ENCODE results near the gene NOVA2. TPM values are rescaled to one million over a fixed set of nuclear protein-coding genes. Genes with fewer than 3 reads are reported as not detected.

Gene NOVA2
- total and polyA plus RNA-seq, 2 donors from 2014 or later: 0.95 to 8.5 TPM

DNA sequence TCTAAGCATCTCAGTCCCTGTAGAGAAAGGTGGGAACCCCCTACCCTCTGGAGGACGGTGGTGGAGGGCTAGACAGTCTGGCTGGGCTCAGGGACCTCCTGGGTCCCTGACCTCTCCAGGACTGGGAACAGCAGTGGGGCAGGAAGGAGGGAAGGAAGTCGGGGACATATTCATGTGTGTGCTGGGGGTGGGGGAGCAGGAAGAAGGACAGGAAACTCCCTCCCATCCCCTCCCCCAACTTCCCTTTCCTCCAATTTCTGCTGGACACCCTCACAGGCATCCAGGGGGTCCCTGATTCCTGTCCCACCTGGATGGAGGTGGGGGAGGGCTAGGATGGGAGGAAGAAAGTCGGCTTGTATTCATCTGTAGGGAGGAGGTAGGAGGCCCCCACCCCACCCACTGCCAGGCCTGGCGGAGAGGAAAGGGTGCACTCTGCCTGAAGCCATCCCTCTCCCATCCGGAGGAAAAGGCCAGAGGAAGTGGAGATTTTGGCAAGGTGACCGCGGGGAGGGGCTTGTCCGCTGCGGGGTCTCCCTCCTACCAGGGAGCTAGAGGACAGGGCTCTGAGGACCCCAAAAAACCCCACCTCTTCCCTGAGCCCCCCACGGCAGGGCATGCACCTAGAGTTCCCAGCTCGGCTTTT, 2.3 kb downstream of the NOVA2 start:
- peaks cover 25% of the 10 kb centered on the region for H3K27me3 ChIP-seq (ENCODE audit: control insufficient read depth, insufficient read depth, low read length)
- no peaks in the 10 kb centered on the region for H3K9me3 ChIP-seq (ENCODE audit: control insufficient read depth in 2 of 3, insufficient read depth in 1 of 3, low read length in 3 of 3)
- peak overlapping the region in 2 of 3 donors; percentile 35 to 42 for H3K4me3 ChIP-seq (ENCODE audit: low read length in 3 of 3)
- H3K36me3 ChIP-seq (ENCODE audit: control insufficient read depth in 2 of 3, insufficient read depth in 3 of 3, low read length in 3 of 3): no peaks in the 10 kb centered on the region
- intact Hi-C loops (cut with DNase I): no loop called here
- DNase-seq: no peak
- H3K27ac ChIP-seq (ENCODE audit: low read depth in 2 of 2, low read length in 2 of 2): peak overlapping the region; percentile 23 to 63
- no peak for FAIRE-seq
- no peak for TF ChIP-seq CTCF (IDR thresholded peaks at IDR 0.05; ENCODE audit: borderline replicate concordance, extremely low read depth, insufficient read depth)
- H3K4me1 ChIP-seq (ENCODE audit: control insufficient read depth in 2 of 3, insufficient read depth in 2 of 3, low read depth in 1 of 3, low read length in 3 of 3): no peaks in the 10 kb centered on the region
- no peak overlapping the region for H3K9ac ChIP-seq (ENCODE audit: low read length in 3 of 3)

DNA sequence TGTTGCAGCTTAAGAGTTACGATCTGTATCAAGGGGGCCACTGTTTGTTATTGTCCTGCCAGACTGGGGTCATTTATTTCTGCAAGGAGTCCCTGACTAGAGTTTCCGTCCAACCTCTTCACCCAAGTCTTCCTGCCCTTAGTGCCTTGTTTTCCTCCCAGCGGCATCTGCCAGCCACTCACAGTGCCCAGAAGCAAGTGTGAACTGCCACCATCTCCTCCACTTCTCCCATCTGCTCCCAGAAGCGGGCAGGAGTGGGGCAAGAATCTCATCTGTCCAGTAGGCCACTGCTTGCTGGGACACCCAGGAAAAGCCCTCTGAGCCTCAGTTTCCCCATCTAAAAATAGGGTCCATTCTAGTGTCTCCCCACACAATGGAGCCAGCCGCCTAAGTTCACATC, 4.0 kb downstream of the NOVA2 start:
- Histone ChIP-seq H3K9ac (ENCODE audit: low read length in 3 of 3) (no peak overlapping the region), H3K4me1 (ENCODE audit: control insufficient read depth in 2 of 3, insufficient read depth in 2 of 3, low read depth in 1 of 3, low read length in 3 of 3) (no peaks in the 10 kb centered on the region), H3K9me3 (ENCODE audit: control insufficient read depth in 2 of 3, insufficient read depth in 1 of 3, low read length in 3 of 3) (no peaks in the 10 kb centered on the region), H3K4me3 (ENCODE audit: low read length in 3 of 3) (no peak overlapping the region), H3K27ac (ENCODE audit: low read depth in 2 of 2, low read length in 2 of 2) (no peak overlapping the region), H3K27me3 (ENCODE audit: control insufficient read depth, insufficient read depth, low read length) (peaks cover 17% of the 10 kb centered on the region), H3K36me3 (ENCODE audit: control insufficient read depth in 2 of 3, insufficient read depth in 3 of 3, low read length in 3 of 3) (no peaks in the 10 kb centered on the region)
- no peak for TF ChIP-seq CTCF (IDR thresholded peaks at IDR 0.05; ENCODE audit: borderline replicate concordance, extremely low read depth, insufficient read depth)
- intact Hi-C loops (cut with DNase I): no loop called here
- FAIRE-seq (no peak), DNase-seq (no peak)

GRCh38 chr19:45968626-45969025, 5.0 kb downstream of the NOVA2 start:
- H3K9me3 ChIP-seq (ENCODE audit: control insufficient read depth in 2 of 3, insufficient read depth in 1 of 3, low read length in 3 of 3): no peaks in the 10 kb centered on the region
- intact Hi-C loops (cut with DNase I): no loop called here
- no peak for TF ChIP-seq CTCF (IDR thresholded peaks at IDR 0.05; ENCODE audit: borderline replicate concordance, extremely low read depth, insufficient read depth)
- peaks cover 12% of the 10 kb centered on the region for H3K27me3 ChIP-seq (ENCODE audit: control insufficient read depth, insufficient read depth, low read length)
- FAIRE-seq: no peak
- H3K36me3 ChIP-seq (ENCODE audit: control insufficient read depth in 2 of 3, insufficient read depth in 3 of 3, low read length in 3 of 3): no peaks in the 10 kb centered on the region
- H3K4me3 ChIP-seq (ENCODE audit: low read length in 3 of 3): no peak overlapping the region
- DNase-seq: no peak
- no peak overlapping the region for H3K9ac ChIP-seq (ENCODE audit: low read length in 3 of 3)
- H3K27ac ChIP-seq (ENCODE audit: low read depth in 2 of 2, low read length in 2 of 2): no peak overlapping the region
- H3K4me1 ChIP-seq (ENCODE audit: control insufficient read depth in 2 of 3, insufficient read depth in 2 of 3, low read depth in 1 of 3, low read length in 3 of 3): no peaks in the 10 kb centered on the region

DNA sequence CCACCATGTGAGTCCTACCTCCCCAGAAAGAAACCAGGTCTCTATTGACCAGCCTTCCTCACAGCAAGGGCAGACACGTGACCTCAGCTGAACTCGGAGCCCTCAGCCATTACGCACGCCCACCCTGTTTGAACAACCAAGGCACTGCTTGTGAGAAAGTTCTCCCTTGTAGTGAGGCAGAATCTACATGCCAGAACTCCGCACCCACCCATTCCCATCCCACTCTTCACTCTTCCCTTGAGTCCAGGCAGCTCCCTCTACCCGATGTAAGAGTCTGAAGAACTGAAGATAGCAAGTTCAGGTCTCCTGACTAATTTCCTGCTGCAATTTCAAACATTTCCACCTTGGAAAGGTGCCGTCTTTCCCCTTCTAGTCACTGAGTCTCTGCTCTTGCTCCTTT, 6.4 kb downstream of the NOVA2 start:
- FAIRE-seq: no peak
- intact Hi-C loops (cut with DNase I): no loop called here

More for the DNA sequence above, 6.4 kb downstream of the NOVA2 start:
- H3K9ac ChIP-seq (ENCODE audit: low read length in 3 of 3): no peak overlapping the region
- H3K4me1 ChIP-seq (ENCODE audit: control insufficient read depth in 2 of 3, insufficient read depth in 2 of 3, low read depth in 1 of 3, low read length in 3 of 3): no peaks in the 10 kb centered on the region
- H3K4me3 ChIP-seq (ENCODE audit: low read length in 3 of 3): no peak overlapping the region
- no peak for TF ChIP-seq CTCF (IDR thresholded peaks at IDR 0.05; ENCODE audit: borderline replicate concordance, extremely low read depth, insufficient read depth)
- H3K9me3 ChIP-seq (ENCODE audit: control insufficient read depth in 2 of 3, insufficient read depth in 1 of 3, low read length in 3 of 3): no peaks in the 10 kb centered on the region
- H3K36me3 ChIP-seq (ENCODE audit: control insufficient read depth in 2 of 3, insufficient read depth in 3 of 3, low read length in 3 of 3): no peaks in the 10 kb centered on the region
- H3K27me3 ChIP-seq (ENCODE audit: control insufficient read depth, insufficient read depth, low read length): peaks cover 7% of the 10 kb centered on the region
- no peak overlapping the region for H3K27ac ChIP-seq (ENCODE audit: low read depth in 2 of 2, low read length in 2 of 2)
- DNase-seq: no peak
